ENCODE measurements around the gene NDRG3.
"Not testable (repeated sequence)": the region's sequence is repeated elsewhere in the genome, so short reads cannot be mapped to it uniquely, and the experiment has no call there.

The NDRG3 gene

DNA sequence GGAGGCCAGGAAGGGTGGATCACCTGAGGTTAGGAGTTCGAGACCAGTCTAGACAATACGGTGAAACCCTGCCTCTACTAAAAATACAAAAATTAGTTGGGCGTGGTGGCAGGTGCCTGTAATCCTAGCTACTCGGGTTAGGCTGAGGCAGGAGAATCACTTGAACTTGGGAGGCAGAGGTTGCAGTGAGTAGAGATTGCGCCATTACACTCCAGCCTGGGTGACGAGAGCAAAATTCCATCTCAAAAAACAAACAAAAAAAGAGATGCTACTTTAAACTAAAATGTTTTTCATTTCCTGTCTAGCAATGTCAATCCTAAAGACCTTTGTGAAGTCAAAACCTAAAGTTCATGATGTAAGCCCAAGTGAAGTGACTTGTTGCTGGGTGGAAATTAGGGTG, 14.8 kb upstream of the NDRG3 start:
- no peak for DNase-seq (ENCODE audit: low read depth in 2 of 2)

DNA sequence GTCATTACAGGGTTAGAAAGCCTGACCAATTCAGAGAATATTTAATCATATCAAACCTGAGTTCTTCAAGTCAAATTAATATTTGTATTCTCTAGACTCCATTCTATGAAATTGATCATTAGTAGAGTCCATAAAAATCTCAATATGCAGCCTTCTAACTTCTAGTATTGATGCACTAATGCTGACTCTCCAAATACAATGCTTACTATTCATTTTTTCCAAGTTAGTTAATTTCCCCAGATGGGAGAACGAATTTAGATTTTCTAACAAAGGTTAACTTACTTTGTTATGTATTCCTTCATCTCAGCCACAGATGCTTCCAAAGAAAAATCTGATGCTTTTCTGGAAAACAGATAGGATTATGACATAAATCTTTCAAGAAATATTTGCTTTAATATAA, 12.4 kb upstream of the NDRG3 start:
- no peak for DNase-seq (ENCODE audit: low read depth in 2 of 2)

DNA sequence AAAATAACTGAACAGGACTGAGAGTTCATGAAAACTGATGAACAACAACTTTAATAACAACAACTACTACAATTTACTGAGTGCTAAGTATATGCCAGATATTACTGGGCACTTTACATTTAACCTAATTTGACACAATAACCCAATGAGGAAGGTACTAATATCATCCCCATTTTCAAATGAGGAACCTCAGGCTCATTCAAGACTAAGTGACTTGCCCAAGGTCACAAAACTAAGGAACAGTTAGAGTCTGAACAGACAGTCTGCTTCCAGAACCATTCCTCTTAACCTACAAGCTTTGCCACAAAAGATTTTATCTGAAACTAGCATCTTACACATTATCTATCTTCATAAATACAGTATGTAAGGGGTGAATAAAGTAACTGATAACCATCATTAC, 10.6 kb upstream of the NDRG3 start:
- no peak for DNase-seq (ENCODE audit: low read depth in 2 of 2)

DNA sequence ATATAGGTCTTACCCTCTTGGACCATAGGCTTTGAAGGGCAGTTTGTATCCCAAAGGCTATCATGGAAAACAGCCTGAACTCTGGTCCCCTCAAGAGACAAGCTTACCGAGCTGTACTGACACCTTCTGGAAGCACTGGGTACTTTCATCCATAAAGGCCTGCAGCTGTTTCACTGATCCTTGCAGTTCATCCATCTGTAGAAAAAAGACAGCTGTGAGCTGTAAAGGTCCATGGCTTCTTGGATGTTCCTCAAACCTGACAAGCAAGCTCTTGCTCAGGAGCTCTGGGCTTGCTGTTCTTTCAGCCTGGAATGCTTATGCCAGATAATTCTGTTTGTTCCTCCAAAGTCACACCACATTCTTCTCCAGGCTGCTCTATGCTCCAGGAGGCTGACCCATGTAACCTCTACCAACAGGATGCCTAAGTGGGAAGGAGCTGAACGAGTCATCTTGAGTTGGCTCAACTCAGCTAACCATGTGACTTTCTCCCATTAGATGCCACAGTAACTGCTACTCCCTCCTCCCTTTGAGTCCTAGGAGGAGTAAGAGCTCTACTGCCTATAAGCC, 8.8 kb upstream of the NDRG3 start:
- DNase-seq (ENCODE audit: low read depth in 2 of 2) = no peak

DNA sequence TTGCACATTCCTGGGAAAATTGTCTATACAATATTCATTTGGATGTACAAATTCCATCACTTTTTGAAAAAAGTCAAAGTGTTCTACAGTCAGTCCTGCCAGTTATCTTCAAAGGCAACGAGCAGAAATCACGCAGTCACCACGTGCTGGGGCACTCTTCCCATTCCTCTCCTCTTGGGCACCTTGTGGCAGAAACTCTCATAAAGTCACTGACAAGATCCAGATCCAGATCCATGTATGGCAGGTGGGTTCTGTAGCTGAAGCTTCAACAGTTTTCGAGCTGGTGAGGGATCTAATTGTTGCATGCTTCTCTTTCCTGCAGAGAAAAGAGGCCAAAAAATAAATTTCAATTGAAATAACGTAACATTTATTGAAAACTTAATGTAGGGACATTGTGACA, 6.7 kb upstream of the NDRG3 start:
- no peak for DNase-seq (ENCODE audit: low read depth in 2 of 2)

DNA sequence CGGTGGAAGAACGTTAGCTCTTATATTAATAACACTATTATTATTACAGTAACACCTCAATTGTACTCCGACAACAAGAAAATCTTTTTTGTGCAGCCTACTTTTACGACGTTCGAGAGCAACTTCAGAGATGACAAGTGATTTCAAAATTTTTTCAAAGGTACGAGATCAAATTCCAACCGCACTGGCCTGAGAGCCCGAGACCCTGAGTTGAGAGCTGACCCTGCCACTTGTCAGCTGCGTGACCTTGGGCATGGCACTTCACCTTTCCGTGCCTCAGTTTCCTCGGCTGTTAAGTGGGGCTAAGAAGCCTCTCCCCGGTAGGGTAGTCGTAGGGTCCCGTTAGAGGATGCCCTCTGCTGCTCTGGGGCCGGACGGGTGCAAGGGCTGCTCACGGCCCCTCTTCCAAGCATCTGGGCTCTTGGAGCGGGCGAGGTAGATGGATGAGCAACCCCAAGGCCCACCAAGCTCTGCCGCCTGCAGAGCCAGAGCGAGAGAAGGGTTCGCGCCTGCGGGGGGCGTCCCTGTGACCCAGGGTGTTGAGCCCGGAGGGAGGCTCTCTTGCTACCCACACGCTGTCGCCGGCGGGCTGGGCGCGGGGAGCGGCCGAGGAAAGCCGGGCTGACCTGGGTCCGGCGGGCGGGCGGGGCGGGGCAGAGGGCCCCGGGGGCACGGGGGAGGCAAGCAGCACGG, 510 bp downstream of the NDRG3 start:
- peak in 1 of 2 donors; percentile 29 for DNase-seq (ENCODE audit: low read depth in 2 of 2)

DNA sequence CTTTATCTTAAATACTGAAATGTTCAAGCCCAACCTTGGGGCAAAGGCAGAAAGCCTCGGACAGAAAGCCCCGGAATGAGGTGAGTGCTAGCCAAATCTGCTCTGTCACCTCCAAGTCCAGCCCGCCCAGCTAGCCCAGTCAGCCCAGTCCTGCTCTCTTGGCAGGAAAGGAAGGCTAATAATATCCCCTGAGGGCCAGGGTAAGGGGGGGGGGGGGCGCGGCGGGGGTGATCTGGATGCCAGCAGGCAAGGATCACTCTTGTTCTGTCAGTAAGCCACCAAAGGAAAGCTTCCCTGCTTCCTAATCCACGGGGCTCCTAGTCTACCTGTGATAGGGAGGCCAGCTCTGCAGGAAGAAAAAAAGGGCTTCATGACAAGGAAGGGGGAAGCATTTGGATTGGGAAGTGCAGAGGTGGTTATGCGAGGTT, 1.1 kb downstream of the NDRG3 start:
- DNase-seq (ENCODE audit: low read depth in 2 of 2) = no peak

DNA sequence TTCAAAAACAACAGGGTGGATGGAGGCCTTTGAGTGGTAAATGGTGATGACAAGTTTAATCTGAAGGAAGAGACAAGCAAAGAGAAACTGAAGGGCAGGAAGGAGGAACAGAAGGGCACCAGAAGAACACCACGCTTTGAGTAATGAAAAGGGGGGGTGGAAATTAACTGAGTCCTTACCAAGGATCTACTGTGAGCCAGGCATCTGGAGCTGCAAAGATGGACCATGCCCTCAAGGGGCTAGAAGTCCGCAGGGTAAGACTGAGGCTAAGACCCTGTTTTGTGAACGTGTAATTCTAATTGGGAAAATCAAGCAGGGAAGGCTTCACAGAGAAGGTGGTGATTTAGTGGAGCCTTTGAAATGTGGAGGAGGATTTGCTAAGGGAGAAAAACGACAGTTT, 1.6 kb downstream of the NDRG3 start:
- no peak for DNase-seq (ENCODE audit: low read depth in 2 of 2)

DNA sequence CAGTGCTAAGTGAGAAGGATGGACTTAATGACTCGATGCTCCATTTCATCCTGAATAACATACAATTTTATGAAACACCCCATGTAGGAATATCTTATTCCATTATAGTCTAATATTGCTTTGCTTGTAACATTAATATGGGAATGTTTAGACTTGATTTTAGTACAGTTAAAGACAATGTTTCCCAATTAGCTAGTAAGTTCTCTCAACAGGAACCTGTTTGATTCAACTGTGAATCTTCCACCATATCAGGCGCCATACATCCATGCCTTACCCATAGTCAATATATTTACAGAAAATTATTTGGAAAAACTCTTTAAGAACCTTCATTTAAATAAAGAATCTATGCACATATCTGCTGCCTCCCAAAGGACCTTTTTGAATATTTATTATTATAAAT, 3.3 kb downstream of the NDRG3 start:
- DNase-seq (ENCODE audit: low read depth in 2 of 2) = no peak

DNA sequence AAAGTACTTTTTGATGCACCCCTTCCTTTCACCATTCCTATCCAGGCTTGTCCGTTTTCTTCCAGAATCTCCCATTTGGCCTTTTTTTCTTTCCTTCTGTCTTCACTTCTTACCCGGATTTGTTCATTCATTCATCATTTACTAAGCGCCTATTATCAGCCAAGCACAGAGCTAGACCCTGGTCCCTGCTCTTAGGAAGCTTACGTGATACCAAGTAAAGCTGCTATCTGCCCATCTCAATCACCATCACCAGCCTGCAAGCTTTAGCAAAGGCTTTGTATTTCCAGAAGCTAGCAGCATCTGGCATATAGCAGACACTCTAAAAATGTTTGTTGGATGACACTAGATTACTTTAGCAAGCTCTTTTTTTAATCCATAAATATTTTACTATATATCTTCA, 4.8 kb downstream of the NDRG3 start:
- DNase-seq (ENCODE audit: low read depth in 2 of 2) = no peak

DNA sequence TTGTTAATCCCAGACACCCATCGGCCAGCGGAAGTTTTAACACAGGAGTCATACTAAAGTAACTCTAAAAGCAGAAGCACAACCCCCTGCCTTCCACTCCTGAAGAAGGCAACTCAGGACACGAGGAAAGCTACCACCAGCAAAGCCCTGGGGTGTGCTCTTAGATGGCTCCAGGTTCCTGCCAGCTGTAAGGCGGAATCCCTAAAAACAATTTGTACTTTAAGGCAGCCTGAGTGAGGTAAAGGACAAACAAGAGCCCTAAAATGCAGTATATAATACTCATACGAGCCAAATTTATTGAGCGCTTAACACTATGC, 8.7 kb downstream of the NDRG3 start:
- DNase-seq (ENCODE audit: low read depth in 2 of 2) = no peak

DNA sequence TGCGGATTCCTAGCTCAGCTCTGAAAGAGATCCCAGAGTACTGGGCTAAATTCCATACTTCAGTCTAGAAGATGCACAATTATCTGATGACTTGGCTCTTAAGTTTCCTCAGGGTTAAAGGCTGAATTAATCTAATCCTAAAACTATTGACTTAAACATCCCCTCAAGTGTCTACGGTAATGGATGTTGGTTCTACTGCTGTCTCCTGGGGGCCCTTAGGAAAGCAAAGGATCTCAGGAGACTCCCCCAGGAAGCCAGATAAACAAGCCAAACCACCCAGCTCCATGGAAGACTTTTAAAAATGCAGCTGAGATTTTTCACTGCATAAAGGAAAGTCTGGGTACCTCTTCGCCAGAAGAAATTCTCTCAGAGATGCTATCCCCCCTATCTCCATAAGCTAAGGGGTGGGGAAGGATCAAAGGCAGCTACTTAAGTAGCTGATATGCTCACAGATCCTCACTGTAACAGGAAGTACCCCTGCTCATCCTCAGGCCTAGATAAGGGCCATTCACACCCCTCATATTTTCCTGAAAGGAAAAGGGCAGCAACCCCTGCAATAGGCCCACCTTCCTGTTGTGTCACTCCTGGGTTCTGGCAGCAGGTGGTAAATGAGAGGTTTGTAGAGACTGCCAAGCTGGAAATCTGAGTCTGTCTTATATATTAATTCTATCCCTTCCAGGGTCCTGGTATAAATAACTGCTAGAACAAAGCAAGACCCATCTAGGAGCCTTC, 9.3 kb downstream of the NDRG3 start:
- DNase-seq (ENCODE audit: low read depth in 2 of 2) = no peak

DNA sequence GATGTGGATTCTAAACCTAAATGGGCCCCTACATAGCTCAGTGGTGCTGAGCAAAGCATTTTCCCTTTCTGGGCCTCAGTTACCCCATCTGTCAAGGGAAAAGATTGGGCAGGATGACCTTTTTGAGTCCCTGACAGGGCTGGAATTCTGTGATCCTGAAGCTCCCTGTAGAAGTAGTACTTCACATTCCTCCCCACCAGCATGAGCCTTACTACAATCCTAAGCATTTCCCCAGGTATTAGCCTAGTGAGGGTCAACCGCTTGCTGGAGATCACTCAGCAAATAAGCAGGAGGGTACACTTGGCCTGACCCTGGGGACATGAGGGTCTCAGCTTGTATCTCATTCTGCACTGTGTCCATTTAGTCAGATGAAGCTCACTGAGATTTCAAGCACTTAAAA, 13.4 kb downstream of the NDRG3 start:
- no peak for DNase-seq (ENCODE audit: low read depth in 2 of 2)

DNA sequence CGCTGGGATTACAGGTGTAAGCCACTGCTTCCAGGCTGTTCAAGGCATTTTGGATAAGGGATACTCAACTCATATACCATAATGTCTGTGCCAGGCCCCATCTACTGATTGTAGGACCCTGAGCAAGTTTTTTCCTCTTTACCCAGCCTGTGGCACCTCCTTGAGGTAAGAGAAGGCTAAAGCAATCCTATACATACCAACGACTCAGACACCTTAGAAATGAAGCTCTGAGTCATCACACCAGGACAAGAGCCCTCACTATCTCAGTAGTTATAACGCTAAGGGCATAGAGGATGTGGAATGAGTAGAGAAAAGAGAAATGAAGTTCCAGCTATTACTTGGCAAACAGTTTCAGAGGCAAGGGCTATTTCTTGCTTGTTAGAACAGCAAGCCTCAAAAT, 16.9 kb downstream of the NDRG3 start:
- DNase-seq (ENCODE audit: low read depth in 2 of 2) = no peak

DNA sequence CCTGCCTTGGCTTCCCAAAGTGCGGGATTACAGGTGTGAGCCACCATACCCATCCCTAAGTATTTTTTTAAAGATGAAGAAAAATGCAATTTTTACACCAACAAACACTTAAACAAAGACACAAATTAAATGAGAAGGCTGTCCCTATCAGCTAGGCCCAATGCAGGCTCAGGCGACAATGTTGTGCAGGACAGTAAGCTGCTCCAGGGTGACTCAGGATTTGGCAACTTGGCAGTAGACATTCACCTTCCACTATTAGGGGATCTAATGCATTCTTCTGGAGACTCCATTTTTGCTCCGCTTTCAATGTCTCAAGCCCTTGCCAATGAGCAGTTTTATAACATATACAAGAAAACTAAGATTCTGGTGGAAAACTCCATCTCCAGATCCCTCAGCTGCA, 19.7 kb downstream of the NDRG3 start:
- no peak for DNase-seq (ENCODE audit: low read depth in 2 of 2)

DNA sequence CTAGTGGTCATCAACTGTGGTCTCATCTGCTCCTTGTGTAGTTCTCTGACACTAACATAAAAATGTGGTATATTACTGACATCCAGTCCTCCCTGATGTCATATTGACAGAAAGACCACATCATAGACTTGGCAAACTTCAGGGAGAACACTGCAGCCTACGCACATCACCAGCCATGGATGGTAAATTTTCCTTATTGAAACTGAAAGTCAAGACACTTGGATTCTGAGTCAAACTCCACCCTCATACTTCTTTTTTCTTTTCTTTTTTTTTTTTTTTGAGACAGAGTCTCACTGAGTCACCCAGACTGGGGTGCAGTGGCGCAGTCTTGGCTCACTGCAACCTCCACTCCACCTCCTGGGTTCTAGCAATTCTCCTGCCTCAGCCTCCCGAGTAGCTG, 25.4 kb downstream of the NDRG3 start:
- peak in 1 of 2 donors; percentile 2 for DNase-seq (ENCODE audit: low read depth in 2 of 2)

DNA sequence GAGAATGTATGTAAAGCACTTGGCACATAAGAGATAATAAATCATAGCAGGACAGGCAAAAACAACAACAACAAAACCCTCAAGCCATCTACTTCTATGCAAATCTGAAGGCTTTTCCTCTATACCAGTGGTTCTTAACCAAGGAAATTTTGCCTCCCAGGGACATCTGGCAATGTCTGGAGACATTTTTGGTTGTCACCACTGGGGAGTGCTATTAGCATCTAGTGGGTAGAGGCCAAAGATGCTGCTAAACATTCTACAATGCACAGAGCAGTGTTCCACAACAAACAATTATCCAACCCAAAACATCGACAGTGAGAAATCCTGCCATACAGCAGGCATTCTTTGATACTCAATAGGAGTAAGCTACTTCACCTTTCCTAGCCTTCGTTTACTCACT, 28.2 kb downstream of the NDRG3 start:
- DNase-seq (ENCODE audit: low read depth in 2 of 2) = no peak

DNA sequence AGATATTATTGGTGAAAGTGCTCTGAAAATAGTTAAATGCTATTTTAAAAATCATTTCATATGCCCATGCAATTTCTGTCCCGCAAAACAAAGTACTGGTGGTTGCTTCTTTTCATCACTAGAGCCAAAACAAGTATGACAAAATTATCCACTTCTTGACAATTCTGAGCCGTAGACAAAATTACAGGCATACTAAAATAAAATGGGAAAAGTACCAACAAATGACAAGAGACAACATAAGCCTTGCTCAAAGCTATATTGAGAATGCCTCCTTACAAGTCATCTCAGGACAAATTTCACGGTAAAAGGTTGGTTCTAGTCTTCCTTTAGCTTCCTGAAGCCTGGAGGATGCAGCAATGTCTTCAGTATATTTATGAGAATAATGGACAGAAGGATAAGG, 28.9 kb downstream of the NDRG3 start:
- no peak for DNase-seq (ENCODE audit: low read depth in 2 of 2)

DNA sequence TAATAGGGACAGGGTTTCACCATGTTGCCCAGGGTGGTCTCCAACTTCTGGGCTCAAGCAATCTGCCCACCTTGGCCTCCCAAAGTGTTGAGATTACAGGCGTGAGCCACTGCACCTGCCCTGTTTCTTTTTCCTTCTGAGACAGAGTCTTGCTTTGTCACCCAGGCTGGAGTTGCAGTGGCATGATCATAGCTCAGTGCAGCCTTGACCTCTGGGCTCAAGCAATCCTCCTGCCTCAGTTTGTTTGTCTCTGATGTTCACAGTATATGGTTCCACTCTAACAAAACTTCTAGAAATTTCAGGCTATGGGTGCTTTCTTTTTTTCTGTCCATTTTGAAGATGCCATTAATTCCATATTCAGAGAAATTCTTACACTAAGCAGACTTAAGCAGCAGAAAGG, 33.1 kb downstream of the NDRG3 start:
- no peak for DNase-seq (ENCODE audit: low read depth in 2 of 2)

DNA sequence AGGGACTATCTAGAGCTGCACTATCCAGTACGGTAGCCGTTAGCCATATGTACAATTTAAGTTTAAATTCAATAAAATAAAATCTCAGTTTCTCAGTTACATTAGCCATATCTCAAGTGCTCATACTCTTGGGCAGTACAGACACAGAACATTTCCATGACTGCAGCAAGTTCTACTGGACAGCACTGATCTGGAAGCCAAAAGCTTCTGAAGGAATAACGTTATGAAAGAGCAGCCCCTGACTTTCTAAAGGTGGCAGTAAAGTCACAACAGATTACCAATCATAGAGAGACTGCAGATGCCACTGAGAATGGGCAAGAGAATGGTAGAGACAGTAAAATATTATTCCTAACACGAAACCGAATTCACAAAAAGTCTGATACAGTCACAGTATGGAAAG, 36.8 kb downstream of the NDRG3 start:
- DNase-seq (ENCODE audit: low read depth in 2 of 2) = no peak

DNA sequence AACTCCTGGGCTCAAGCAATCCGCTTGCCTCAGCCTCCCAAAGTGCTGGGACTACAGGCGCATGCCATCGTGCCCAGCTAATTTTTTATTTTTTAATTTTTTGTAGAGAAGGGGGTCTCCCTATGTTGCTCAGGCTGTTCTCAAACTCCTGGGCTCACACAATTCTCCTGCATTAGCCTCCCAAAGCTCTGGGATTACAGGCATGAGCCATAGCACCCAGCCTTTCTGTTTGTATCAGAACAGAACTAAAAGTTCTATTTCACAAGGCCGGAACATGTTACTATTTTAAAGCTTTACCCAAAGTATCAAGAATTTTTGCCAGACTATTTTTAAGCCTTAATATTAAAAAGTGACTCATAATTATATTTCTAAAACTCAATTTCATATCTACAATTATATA, 42.4 kb downstream of the NDRG3 start:
- DNase-seq (ENCODE audit: low read depth in 2 of 2) = no peak

DNA sequence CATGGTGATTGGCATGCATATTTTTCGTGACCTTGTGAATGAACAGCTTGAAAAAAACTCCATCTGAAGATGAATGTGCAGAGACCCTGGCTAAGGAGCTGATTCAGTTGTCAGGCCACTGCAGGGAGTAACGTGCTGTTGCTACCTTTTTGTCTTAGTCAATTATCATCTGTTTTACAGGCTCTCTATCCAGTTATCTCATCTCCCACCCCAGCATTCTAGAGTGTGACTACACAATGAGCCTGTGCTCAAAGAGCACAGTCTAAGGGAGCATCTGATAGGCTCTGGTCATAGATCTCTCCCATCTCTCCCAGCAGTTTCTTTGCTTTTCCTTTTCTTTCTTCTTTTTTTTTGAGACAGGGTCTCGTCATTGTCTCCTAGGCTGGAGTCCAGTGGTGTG, 45.5 kb downstream of the NDRG3 start:
- DNase-seq (ENCODE audit: low read depth in 2 of 2) = no peak

DNA sequence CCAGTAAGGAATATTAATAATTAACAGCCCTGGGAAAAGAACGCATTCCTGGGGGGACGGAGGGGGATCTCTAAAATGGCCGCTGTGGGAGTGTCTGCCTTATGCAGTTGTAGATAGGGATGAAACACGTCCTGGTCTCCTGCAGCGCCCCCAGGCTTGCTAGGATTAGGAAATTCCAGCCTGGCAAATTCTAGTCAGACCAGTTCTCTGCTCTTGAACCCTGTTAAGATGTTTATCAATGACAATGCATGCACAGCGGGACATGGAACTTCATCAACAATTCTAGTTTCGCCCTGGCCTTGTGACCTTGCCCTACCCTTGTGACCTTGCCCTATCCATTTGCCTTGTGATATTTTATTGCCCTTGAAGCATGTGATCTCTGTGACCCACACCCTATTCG, 50.4 kb downstream of the NDRG3 start:
- DNase-seq (ENCODE audit: low read depth in 2 of 2) = not testable (repeated sequence)

DNA sequence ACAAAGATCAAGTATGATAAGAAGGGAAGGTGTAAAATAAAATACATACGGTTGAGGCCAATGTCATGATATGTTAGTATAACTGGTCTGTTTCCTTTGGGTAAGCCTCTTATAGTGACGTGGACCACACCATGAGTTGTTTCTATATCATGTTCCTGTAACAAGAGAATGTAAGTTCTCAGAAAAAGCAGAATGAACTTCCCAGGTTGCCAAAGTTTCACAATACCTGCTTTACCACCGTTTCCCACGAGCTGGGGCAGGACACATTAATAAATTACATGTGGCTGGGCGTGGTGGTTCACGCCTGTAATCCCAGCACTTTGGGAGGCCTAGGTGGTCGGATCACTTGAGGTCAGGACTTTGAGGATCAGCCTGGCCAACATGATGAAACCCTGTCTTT, 57.3 kb downstream of the NDRG3 start:
- DNase-seq (ENCODE audit: low read depth in 2 of 2) = no peak
